ENCODE measurements around the gene MRPS21. TPM values are rescaled to one million over a fixed set of nuclear protein-coding genes. Genes with fewer than 3 reads are reported as not detected.

MRPS21 gene
- total and polyA plus RNA-seq, 2 of the 8 experiments (the other 6 are each of a cell fraction or from before 2014, with no cell fraction given) = 81.9 to 99.8 TPM

- no peak for TF ChIP-seq CHD7 (IDR thresholded peaks at IDR 0.05; ENCODE audit: insufficient replicate concordance, low read length)
- no peak for TF ChIP-seq RAD21 (IDR thresholded peaks at IDR 0.05 in 1 of 2, conservative IDR thresholded peaks at IDR 0.05 in 1 of 2; ENCODE audit: low read depth in 2 of 2, low read length in 2 of 2)
- no peak for TF ChIP-seq HDAC2 (IDR thresholded peaks at IDR 0.05; ENCODE audit: borderline replicate concordance in 1 of 2, low read depth in 2 of 2, low read length in 2 of 2)
- no peak for TF ChIP-seq CBX5 (IDR thresholded peaks at IDR 0.05; ENCODE audit: low read depth, low read length)
- TF ChIP-seq ATF2 (IDR thresholded peaks at IDR 0.05; ENCODE audit: low read length) = no peak
- TF ChIP-seq SP2 (IDR thresholded peaks at IDR 0.05; ENCODE audit: low read length) = no peak
- TF ChIP-seq MAX (IDR thresholded peaks at IDR 0.05) = no peak
- TF ChIP-seq CEBPB (IDR thresholded peaks at IDR 0.05; ENCODE audit: low read depth, low read length) = no peak
- no peak for TF ChIP-seq POLR2A (IDR thresholded peaks at IDR 0.05; ENCODE audit: control extremely low read depth in 1 of 2, low read depth in 2 of 2, low read length in 2 of 2)
These were observed 52.7 kb downstream of the MRPS21 start (continued) for GRCh38 chr1:150346316-150346715.

All from H1 (cell line).